Measurements from ENCODE around the gene HTR4. TPM values are rescaled to one million over a fixed set of nuclear protein-coding genes. Genes with fewer than 3 reads are reported as not detected.

Gene HTR4
- total and polyA plus RNA-seq, 2 of the 4 experiments (the other 2 are of a cell fraction): not detected

- Histone ChIP-seq H2AK9ac (replicated peaks; ENCODE audit: low read depth, low read length, poor library complexity) (no peak overlapping the region), H3K36me3 (ENCODE audit: control insufficient read depth, insufficient read depth, low read length) (no peaks in the 10 kb centered on the region), H3K9me3 (ENCODE audit: control insufficient read depth, insufficient read depth, low read length) (no peaks in the 10 kb centered on the region), H4K20me1 (ENCODE audit: insufficient read depth, low read length) (no peaks in the 10 kb centered on the region), H3K27ac (ENCODE audit: insufficient read depth, low read length) (no peak overlapping the region), H4K8ac (ENCODE audit: low read depth in 2 of 2, low read length in 2 of 2) (no peak overlapping the region), H2AK5ac (ENCODE audit: low read depth, low read length) (no peak overlapping the region), H3K27me3 (ENCODE audit: control insufficient read depth, insufficient read depth, low read length) (peaks cover 4% of the 10 kb centered on the region), H3K9ac (ENCODE audit: low read depth, low read length) (no peak overlapping the region), H2BK5ac (ENCODE audit: low read depth, low read length, poor library complexity, severe bottlenecking) (no peak overlapping the region), H3K4me2 (ENCODE audit: low read depth, low read length) (no peak overlapping the region), H3K4me3 (ENCODE audit: insufficient read depth, low read depth, low read length) (no peak overlapping the region), H3K18ac (ENCODE audit: low read depth, low read length) (no peak overlapping the region), H4K5ac (ENCODE audit: low read depth, low read length) (no peak overlapping the region), H3K14ac (replicated peaks; ENCODE audit: low read depth, low read length) (no peak overlapping the region), H3K23ac (ENCODE audit: low read depth, low read length) (no peak overlapping the region), H3K56ac (ENCODE audit: extremely low read depth, insufficient read depth, low read length) (no peak overlapping the region), H3K9me1 (ENCODE audit: insufficient read depth, low read length) (no peaks in the 10 kb centered on the region), H2BK20ac (ENCODE audit: low read depth, low read length) (no peak overlapping the region), H2BK15ac (ENCODE audit: low read depth, low read length) (no peak overlapping the region), H3K4ac (ENCODE audit: low read depth, low read length) (no peak overlapping the region), H3K4me1 (ENCODE audit: control insufficient read depth, insufficient read depth, low read length) (no peaks in the 10 kb centered on the region), H4K91ac (ENCODE audit: insufficient read depth, low read depth, low read length) (no peak overlapping the region), H2AFZ (replicated peaks; ENCODE audit: low read length, poor library complexity) (no peak overlapping the region), H2BK120ac (ENCODE audit: low read depth, low read length) (no peak overlapping the region), H3K79me1 (ENCODE audit: low read depth in 1 of 2, low read length in 2 of 2) (no peaks in the 10 kb centered on the region)
- in situ Hi-C loops (cut with MboI; ENCODE audit: low sequenced_read_pairs) (no loop called here), intact Hi-C loops (cut with micrococcal nuclease) (no loop called here), dilution Hi-C loops (cut with HindIII; ENCODE audit: low sequenced_read_pairs, unreplicated experiment) (no loop called here)
- WGBS, 2 experiments (ENCODE audit: extremely low coverage in 2 of 2, insufficient read length in 1 of 2): 30% methylated on average over 2 of the region's 2 CpGs; no CpG with 5 or more reads in 1 of the 2 experiments
- BruUV-seq (replicated peaks): no TSS peak
- TF ChIP-seq USF2 (IDR thresholded peaks at IDR 0.05; ENCODE audit: low read depth, low read length) (no peak), RFX5 (IDR thresholded peaks at IDR 0.05; ENCODE audit: low read depth, low read length) (no peak), CEBPB (IDR thresholded peaks at IDR 0.05; ENCODE audit: low read depth, low read length) (no peak), CTCF (conservative IDR thresholded peaks at IDR 0.05; ENCODE audit: low read depth, low read length) (no peak), MAFK (IDR thresholded peaks at IDR 0.05; ENCODE audit: low read depth, low read length) (no peak), MAZ (IDR thresholded peaks at IDR 0.05; ENCODE audit: borderline replicate concordance, low read depth, low read length) (no peak), MXI1 (IDR thresholded peaks at IDR 0.05; ENCODE audit: borderline replicate concordance, low read depth, low read length) (no peak), SMC3 (IDR thresholded peaks at IDR 0.05; ENCODE audit: low read depth, low read length) (no peak), FOS (IDR thresholded peaks at IDR 0.05; ENCODE audit: low read depth, low read length) (no peak), NFE2L2 (IDR thresholded peaks at IDR 0.05; ENCODE audit: low read depth, low read length) (no peak), RCOR1 (IDR thresholded peaks at IDR 0.05; ENCODE audit: insufficient replicate concordance, low read length) (no peak), RAD21 (IDR thresholded peaks at IDR 0.05; ENCODE audit: low read length) (no peak), BHLHE40 (IDR thresholded peaks at IDR 0.05; ENCODE audit: low read depth, low read length) (no peak), POLR2A (IDR thresholded peaks at IDR 0.05; ENCODE audit: low read depth, low read length) (no peak), ELK1 (IDR thresholded peaks at IDR 0.05; ENCODE audit: borderline replicate concordance, low read depth, low read length) (no peak), CHD1 (IDR thresholded peaks at IDR 0.05; ENCODE audit: low read depth, low read length) (no peak)
- DNase-seq (no peak), ATAC-seq (ENCODE audit: low read depth) (no peak)
- POLR2A ChIA-PET (ENCODE audit: unreplicated experiment): no interaction called here
- CTCF ChIA-PET: no interaction called here
Observed at GRCh38 chr5:148659641-148660345, 5.5 kb upstream of the HTR4 start.

All from IMR-90 (cell line).